DLD1 (cell line): ENCODE measurements around the gene ADCYAP1.
"Not testable (repeated sequence)": the region's sequence is repeated elsewhere in the genome, so short reads cannot be mapped to it uniquely, and the experiment has no call there.

ENCODE experiments used
- in situ Hi-C: cut with HindIII; loops from 2 replicates; pipeline ENCODE4 v1.10.0; 2017; ENCODE audit warnings: low sequenced_read_pairs

ADCYAP1 gene

GRCh38 chr18:904218-905090 lies at the start of gene ADCYAP1:
Gene ADCYAP1, plus strand, starts transcription at chr18:904871. Its CDS starts 516 bp downstream, at chr18:905387.
- in situ Hi-C loops, result no loop called here

GRCh38 chr18:857986-858385 lies 46.7 kb upstream of the ADCYAP1 start:
- in situ Hi-C loops, result no loop called here

GRCh38 chr18:864872-865273 lies 39.8 kb upstream of the ADCYAP1 start:
- in situ Hi-C loops, result no loop called here

- in situ Hi-C loops, result no loop called here
These were observed 37.4 kb upstream of the ADCYAP1 start for GRCh38 chr18:867257-867656.

- in situ Hi-C loops, result not testable (repeated sequence)
These were observed 31.2 kb upstream of the ADCYAP1 start for GRCh38 chr18:873426-873825.

- in situ Hi-C loops, result no loop called here
These were observed 28.8 kb upstream of the ADCYAP1 start for GRCh38 chr18:875912-876311.

- in situ Hi-C loops, result no loop called here
These were observed 27.4 kb upstream of the ADCYAP1 start for GRCh38 chr18:877238-877637.

- in situ Hi-C loops, result no loop called here
These were observed 18.6 kb upstream of the ADCYAP1 start for GRCh38 chr18:886076-886475.

- in situ Hi-C loops, result no loop called here
These were observed 17.0 kb upstream of the ADCYAP1 start for GRCh38 chr18:887716-888115.

- in situ Hi-C loops, result no loop called here
These were observed 12.4 kb upstream of the ADCYAP1 start for GRCh38 chr18:892316-892715.

- in situ Hi-C loops, result no loop called here
These were observed 8.4 kb upstream of the ADCYAP1 start for GRCh38 chr18:896315-896714.

- in situ Hi-C loops, result no loop called here
These were observed 2.9 kb upstream of the ADCYAP1 start for GRCh38 chr18:901761-902160.

GRCh38 chr18:902229-902628 lies 2.4 kb upstream of the ADCYAP1 start:
- in situ Hi-C loops, result no loop called here

- in situ Hi-C loops, result no loop called here
These were observed 970 bp upstream of the ADCYAP1 start for GRCh38 chr18:903701-904100.

GRCh38 chr18:905307-905947 lies 756 bp downstream of the ADCYAP1 start:
- in situ Hi-C loops, result no loop called here

- in situ Hi-C loops, result no loop called here
These were observed 1.3 kb downstream of the ADCYAP1 start for GRCh38 chr18:905948-906415.

GRCh38 chr18:906416-907114 lies 1.9 kb downstream of the ADCYAP1 start:
- in situ Hi-C loops, result no loop called here

- in situ Hi-C loops, result no loop called here
These were observed 2.6 kb downstream of the ADCYAP1 start for GRCh38 chr18:907115-907884.

- in situ Hi-C loops, result no loop called here
These were observed 3.5 kb downstream of the ADCYAP1 start for GRCh38 chr18:907885-908757.
